Mesodermal cell (in vitro differentiated cells): ENCODE results near the gene OCIAD2.
"Not testable (repeated sequence)": the region's sequence is repeated elsewhere in the genome, so short reads cannot be mapped to it uniquely, and the experiment has no call there.

Source experiments
- H3K27ac ChIP-seq: 2 replicates; pipeline ENCODE4 v1.7.0; 2013; ENCODE audit warnings: mild to moderate bottlenecking, low read depth, low read length, moderate library complexity; ENCODE audit not compliant: severe bottlenecking
- H3K36me3 ChIP-seq: 2 replicates; pipeline ENCODE4 v1.7.1; 2013; ENCODE audit warnings: mild to moderate bottlenecking, low read length, moderate library complexity; ENCODE audit not compliant: control insufficient read depth, insufficient read depth
- H3K4me1 ChIP-seq: one replicate; pipeline ENCODE4 v1.7.1; 2013; ENCODE audit warnings: mild to moderate bottlenecking, low read length; ENCODE audit not compliant: insufficient read depth, control insufficient read depth, poor library complexity, severe bottlenecking
- H3K4me3 ChIP-seq: 2 replicates; pipeline ENCODE4 v1.7.0; 2013; ENCODE audit warnings: low read length, control low read depth, mild to moderate bottlenecking; ENCODE audit not compliant: insufficient read depth, poor library complexity, severe bottlenecking; ENCODE audit errors: extremely low read depth
- H3K9me3 ChIP-seq: 2 replicates; pipeline ENCODE4 v1.7.1; 2013; ENCODE audit warnings: mild to moderate bottlenecking, low read length, moderate library complexity; ENCODE audit not compliant: control insufficient read depth
- WGBS, 2 experiments: methylation state at CpG; one replicate each; pipeline ENCODE4 v1.1.5; 2013; ENCODE audit warnings: missing lambda C conversion rate in 2 of 2; ENCODE audit not compliant: insufficient coverage in 2 of 2; 5-methylcytosine and 5-hydroxymethylcytosine counted together

Gene OCIAD2

DNA sequence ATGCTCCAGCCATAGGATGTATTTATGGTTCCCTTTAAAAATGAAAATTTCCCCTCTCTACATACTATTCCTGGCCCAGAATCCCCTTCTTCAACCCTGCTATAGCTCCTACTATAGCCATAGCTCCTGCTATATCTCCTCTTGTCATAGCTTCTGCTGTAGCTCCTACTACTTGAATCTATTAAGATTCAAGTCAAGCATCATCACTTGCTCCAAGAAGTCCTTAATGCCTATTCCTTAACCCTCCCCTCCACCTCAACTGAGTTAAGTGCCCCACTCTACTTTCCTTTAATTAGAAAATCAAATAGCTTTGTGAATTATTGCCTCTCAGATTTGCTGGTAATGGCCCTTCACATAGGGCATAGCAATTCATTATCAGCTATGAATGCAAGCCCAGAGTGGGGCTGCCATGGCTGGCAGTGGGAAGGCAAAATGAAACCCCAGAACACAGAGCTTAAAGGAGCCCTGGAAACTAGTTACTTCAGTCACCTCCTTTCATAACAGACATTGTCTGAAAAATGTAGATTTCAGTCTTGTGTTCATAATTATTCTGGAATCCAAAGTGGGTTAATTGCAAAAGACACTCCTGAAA is 15.4 kb downstream of the OCIAD2 start:
- Histone ChIP-seq H3K36me3 (no peaks in the 10 kb centered on the region), H3K4me1 (no peaks in the 10 kb centered on the region), H3K27ac (no peak overlapping the region), H3K4me3 (no peak overlapping the region), H3K9me3 (no peaks in the 10 kb centered on the region)

DNA sequence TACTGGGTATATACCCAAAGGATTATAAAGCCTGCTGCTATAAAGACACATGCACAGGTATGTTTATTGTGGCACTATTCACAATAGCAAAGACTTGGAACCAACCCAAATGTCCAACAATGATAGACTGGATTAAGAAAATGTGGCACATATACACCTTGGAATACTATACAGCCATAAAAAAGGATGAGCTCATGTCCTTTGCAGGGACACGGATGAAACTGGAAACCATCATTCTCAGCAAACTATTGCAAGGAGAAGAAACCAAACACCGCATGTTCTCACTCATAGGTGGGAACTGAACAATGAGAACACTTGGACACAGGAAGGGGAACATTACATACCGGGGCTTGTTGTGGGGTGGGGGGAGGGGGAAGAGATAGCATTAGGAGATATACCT is 16.8 kb downstream of the OCIAD2 start:
- 93 to 100% methylated on average over 1 to 2 of the region's 3 CpGs for WGBS, 2 experiments
- H3K27ac ChIP-seq, H3K4me1 ChIP-seq, H3K9me3 ChIP-seq, H3K4me3 ChIP-seq, H3K36me3 ChIP-seq: not testable (repeated sequence)

DNA sequence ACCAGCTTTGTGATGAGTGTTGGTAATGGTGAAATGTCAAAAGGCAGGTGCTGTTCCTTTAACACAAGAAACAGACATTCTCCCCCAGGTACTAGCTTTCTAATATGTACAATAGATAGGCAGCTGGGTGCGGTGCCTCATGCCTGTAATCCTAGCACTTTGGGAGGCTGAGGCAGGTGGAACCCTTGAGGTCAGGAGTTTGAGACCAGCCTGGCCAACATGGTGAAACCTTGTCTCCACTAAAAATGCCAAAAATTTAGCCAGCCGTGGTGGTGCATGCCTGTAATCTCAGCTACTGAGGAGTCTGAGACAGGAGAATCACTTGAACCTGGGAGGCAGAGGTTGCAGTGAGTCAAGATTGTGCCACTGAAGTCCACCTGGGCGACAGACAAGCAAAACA is 24.9 kb downstream of the OCIAD2 start:
- H3K36me3 ChIP-seq, result not testable (repeated sequence)
- WGBS, 2 experiments, result 80 to 87% methylated on average over 1 to 3 of the region's 3 CpGs

DNA sequence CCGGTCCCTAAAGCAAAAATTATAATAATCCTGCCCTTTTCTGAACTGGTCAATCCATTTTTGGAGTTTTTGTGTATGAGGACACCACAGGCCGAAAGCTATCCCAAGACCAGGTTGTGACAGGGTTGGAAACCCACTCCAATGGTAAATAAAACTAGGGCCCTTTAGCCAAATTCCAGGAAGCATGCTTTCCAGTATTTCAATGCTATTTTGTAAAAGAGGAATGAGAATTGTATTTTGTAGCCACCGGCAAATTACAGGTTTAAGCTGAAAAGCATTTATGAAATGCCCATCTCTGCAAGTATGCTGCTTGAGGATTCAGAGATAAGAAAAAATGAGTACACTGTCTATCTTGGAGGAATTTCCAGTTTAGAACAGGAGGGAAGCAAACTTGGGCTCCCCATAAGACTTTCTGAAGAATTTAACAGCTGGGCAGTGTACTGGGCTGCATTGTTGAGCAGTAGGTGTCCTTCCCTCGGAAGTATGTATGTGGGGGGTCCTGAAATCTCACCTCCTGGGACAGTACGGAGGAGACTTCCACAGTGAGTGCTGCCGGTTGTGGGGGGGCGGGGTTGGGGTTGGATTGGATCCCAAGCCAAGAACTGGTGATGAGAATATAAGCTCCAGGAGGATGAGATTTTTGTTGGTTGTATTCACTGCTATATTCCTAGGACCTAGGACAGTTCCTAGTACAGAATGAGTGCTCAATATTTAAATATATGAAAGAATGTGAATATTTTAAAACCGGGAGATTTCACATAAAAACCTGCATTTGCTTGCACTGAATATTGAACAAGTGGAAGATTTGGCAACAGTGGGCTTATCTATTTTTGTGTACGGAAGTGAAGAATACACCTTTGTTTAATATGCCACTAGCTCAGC is 26.8 kb downstream of the OCIAD2 start:
- H3K4me3 ChIP-seq, result no peak overlapping the region
- WGBS, 2 experiments, result 52 to 83% methylated on average over 2 to 4 of the region's 9 CpGs
- H3K36me3 ChIP-seq, result no peaks in the 10 kb centered on the region
- H3K27ac ChIP-seq, result no peak overlapping the region
- H3K9me3 ChIP-seq, result no peaks in the 10 kb centered on the region
- H3K4me1 ChIP-seq, result no peaks in the 10 kb centered on the region

More for the DNA sequence above, 24.9 kb downstream of the OCIAD2 start:
- not testable (repeated sequence) for H3K4me3 ChIP-seq, H3K27ac ChIP-seq, H3K9me3 ChIP-seq, H3K4me1 ChIP-seq

DNA sequence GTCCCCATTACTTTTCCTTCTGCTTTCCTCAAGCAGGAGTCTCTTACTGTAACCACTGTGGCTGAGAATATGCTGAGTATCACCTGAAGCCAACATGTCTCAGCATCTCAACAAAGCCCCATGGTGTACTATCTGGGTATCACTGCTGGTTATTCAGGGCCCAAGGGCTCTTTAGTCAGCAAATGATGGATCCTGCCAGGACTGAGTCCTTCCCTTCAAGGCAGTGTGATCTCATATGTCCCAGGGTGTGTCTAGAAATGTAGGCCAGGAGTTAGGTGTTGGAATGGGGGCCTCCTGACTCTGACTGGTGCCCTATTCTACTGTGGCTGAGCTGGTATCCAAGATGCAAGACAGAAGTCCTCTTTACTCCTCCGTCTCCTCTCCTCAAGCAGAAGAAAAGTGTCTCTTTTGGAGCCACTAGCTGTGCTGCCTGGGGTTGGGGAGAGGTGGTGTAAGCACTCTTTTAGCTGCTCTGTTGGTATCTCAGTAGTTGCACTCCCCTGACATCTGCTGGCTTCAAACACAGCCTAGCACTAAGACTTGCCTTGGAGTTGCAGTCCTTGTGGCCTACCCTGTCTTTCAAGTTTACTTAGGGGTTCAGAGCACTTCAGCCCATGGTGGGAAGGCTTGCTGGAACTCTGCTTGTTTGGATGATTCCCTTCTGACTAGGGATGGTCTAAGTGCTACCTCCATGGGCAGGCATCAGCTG is 28.6 kb downstream of the OCIAD2 start:
- H3K4me1 ChIP-seq, result no peaks in the 10 kb centered on the region
- 86% methylated on average over 1 of the region's 1 CpG; no CpG with 5 or more reads in 1 of the 2 experiments for whole genome bisulfite sequencing, 2 experiments
- H3K9me3 ChIP-seq, result no peaks in the 10 kb centered on the region
- H3K36me3 ChIP-seq, result no peaks in the 10 kb centered on the region
- H3K27ac ChIP-seq, result no peak overlapping the region
- no peak overlapping the region for H3K4me3 ChIP-seq

DNA sequence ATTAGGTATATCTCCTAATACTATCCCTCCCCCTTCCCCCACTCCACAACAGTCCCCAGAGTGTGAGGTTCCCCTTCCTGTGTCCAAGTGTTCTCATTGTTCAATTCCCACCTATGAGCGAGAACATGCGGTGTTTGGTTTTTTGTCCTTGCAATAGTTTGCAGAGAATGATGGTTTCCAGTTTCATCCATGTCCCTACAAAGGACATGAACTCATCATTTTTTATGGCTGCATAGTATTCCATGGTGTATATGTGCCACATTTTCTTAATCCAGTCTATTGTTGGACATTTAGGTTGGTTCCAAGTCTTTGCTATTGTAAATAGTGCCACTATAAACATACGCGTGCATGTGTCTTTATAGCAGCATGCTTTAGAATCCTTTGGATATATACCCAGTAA is 41.9 kb downstream of the OCIAD2 start:
- H3K9me3 ChIP-seq, result not testable (repeated sequence)

DNA sequence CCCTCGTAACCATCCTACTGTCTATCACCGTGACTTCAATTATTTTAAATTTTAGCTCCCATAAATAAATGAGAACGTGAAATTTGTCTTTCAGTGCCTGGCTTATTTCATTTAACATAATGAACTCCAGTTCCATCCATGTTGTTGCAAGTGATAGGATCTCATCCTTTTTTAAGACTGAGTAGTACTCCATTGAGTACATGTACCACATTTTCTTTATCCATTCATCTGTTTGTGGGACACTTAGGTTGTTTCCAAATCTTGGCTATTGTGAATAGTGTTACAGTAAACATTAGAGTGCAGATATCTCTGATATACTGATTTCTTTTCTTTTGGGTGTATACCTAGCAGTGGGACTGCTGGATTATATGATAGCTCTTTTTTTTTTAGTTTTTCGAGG is 42.8 kb downstream of the OCIAD2 start:
- 86 to 97% methylated on average over 3 to 4 of the region's 4 CpGs for WGBS, 2 experiments
- H3K4me1 ChIP-seq, result no peaks in the 10 kb centered on the region
- H3K4me3 ChIP-seq, result no peak overlapping the region
- peaks cover 7% of the 10 kb centered on the region for H3K36me3 ChIP-seq
- H3K9me3 ChIP-seq, result peaks cover 5% of the 10 kb centered on the region
- H3K27ac ChIP-seq, result no peak overlapping the region

More for the DNA sequence above, 41.9 kb downstream of the OCIAD2 start:
- not testable (repeated sequence) for H3K36me3 ChIP-seq, H3K27ac ChIP-seq, H3K4me3 ChIP-seq, H3K4me1 ChIP-seq
- no CpG with 5 or more reads among the region's 4 CpGs for WGBS, 2 experiments

DNA sequence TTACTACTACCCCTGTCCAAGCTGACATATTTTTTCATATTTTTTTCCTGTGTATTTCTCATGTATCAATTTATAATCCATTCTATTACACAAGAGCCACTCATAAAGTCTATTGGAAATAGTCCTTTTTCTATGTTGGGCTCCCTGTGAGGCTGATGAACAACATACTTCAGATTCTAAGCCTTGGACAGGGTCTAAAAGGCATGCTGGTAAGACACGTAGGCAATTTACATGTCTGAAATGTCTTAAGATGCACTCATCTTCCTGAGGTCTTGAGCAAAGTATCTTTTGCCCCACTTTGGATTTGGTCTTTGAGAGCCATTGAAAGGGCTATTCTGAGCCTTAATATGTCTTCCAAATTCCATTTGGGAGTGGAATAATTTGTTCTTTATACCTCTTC is 43.9 kb downstream of the OCIAD2 start:
- Histone ChIP-seq H3K36me3 (peaks cover 15% of the 10 kb centered on the region), H3K27ac (no peak overlapping the region), H3K4me3 (no peak overlapping the region), H3K9me3 (peaks cover 5% of the 10 kb centered on the region), H3K4me1 (no peaks in the 10 kb centered on the region)
- WGBS, 2 experiments, result 83 to 86% methylated on average over 1 of the region's 1 CpG

DNA sequence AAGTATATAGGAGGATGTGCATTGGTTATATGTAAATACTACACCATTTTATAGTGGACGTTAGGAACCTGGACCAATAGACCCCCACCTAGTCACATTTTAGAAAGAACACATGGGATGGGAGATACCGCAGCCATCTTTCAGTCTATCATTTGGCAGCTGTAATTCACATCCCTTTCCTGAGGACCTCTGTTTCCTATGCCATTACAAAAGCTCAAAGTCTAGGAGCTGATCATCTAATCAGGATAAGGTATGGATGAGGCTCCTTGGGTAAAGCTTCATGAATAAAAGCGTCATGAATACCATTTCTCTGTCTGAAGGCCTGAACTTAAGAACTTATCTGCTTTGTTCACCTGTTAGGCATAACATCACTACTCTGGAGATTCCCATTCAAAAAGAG is 44.5 kb downstream of the OCIAD2 start:
- Histone ChIP-seq H3K27ac (no peak overlapping the region), H3K36me3 (peaks cover 16% of the 10 kb centered on the region), H3K4me1 (no peaks in the 10 kb centered on the region), H3K4me3 (no peak overlapping the region), H3K9me3 (peaks cover 5% of the 10 kb centered on the region)
- 100% methylated on average over 2 of the region's 3 CpGs for WGBS, 2 experiments

DNA sequence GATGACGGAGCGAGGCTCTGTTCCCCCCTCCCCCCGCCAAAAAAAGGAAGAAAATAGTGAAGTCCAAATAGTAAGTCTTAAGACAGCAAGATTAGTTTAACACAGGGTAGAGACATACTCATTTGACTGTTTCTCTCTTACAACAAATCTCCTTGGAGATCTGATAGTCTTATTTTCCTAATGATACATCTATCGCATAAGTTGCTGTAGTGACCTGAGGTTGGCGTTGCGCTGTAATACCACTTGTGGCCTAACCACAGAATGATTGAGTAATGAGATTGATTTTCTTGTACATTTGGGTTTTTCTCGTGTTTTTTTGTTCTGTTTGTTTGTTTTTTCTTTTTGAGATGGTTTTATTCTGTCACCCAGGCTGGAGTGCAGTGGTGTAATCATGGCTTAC is 48.4 kb downstream of the OCIAD2 start:
- no peak overlapping the region for H3K4me3 ChIP-seq
- H3K4me1 ChIP-seq, result no peaks in the 10 kb centered on the region
- H3K9me3 ChIP-seq, result no peaks in the 10 kb centered on the region
- H3K36me3 ChIP-seq, result peaks cover 38% of the 10 kb centered on the region
- no peak overlapping the region for H3K27ac ChIP-seq
- 97% methylated on average over 4 to 5 of the region's 7 CpGs for WGBS, 2 experiments
